ENCODE measurements around the gene CHST7. TPM values are rescaled to one million over a fixed set of nuclear protein-coding genes. Genes with fewer than 3 reads are reported as not detected.

CHST7 gene
- polyA plus RNA-seq, 1 experiment = 2.1 TPM

- TF ChIP-seq CTCF (IDR thresholded peaks at IDR 0.05; ENCODE audit: low read depth, low read length) = no peak
- Histone ChIP-seq H3K4me3 (ENCODE audit: low read depth, low read length) (no peak overlapping the region), H3K27me3 (ENCODE audit: control insufficient read depth, insufficient read depth, low read length) (no peaks in the 10 kb centered on the region), H3K27ac (ENCODE audit: low read depth, low read length) (no peak overlapping the region), H3K9me3 (ENCODE audit: control insufficient read depth, insufficient read depth, low read length) (no peaks in the 10 kb centered on the region)
- no peak for DNase-seq (ENCODE audit: low read depth, low spot score)
- ChIA-PET POLR2A (no interaction called here), CTCF (interaction anchor here (1.4 kb wide), 1 partner anchor 115 kb away, joined by 5 read pairs; no protein-coding TSS in a partner anchor)
Measured at GRCh38 chrX:46571423-46572339, 1.9 kb upstream of the CHST7 start.

GRCh38 chrX:46572340-46572936 is 1.1 kb upstream of the CHST7 start:
- H3K9me3 ChIP-seq (ENCODE audit: control insufficient read depth, insufficient read depth, low read length) = no peaks in the 10 kb centered on the region
- no peaks in the 10 kb centered on the region for H3K27me3 ChIP-seq (ENCODE audit: control insufficient read depth, insufficient read depth, low read length)
- H3K27ac ChIP-seq (ENCODE audit: low read depth, low read length) = no peak overlapping the region
- ChIA-PET POLR2A (no interaction called here), CTCF (interaction anchor here (1.3 to 1.4 kb wide), 2 partner anchors 114 to 224 kb away, joined by 3 to 5 read pairs; no protein-coding TSS in a partner anchor)
- no peak for TF ChIP-seq CTCF (IDR thresholded peaks at IDR 0.05; ENCODE audit: low read depth, low read length)
- no peak overlapping the region for H3K4me3 ChIP-seq (ENCODE audit: low read depth, low read length)
- no peak for DNase-seq (ENCODE audit: low read depth, low spot score)

GRCh38 chrX:46573892-46574773 is 568 bp downstream of the CHST7 start:
- Histone ChIP-seq H3K9me3 (ENCODE audit: control insufficient read depth, insufficient read depth, low read length) (no peaks in the 10 kb centered on the region), H3K27me3 (ENCODE audit: control insufficient read depth, insufficient read depth, low read length) (no peaks in the 10 kb centered on the region), H3K27ac (ENCODE audit: low read depth, low read length) (peak overlapping the region; percentile 31), H3K4me3 (ENCODE audit: low read depth, low read length) (peak overlapping the region; percentile 62)
- no peak for TF ChIP-seq CTCF (IDR thresholded peaks at IDR 0.05; ENCODE audit: low read depth, low read length)
- no peak for DNase-seq (ENCODE audit: low read depth, low spot score)
- ChIA-PET CTCF (interaction anchor here (0.6 kb wide), 1 partner anchor 185 kb away, joined by 3 read pairs; no protein-coding TSS in a partner anchor), POLR2A (no interaction called here)

GRCh38 chrX:46574774-46575381 is 1.3 kb downstream of the CHST7 start:
- no peak for TF ChIP-seq CTCF (IDR thresholded peaks at IDR 0.05; ENCODE audit: low read depth, low read length)
- DNase-seq (ENCODE audit: low read depth, low spot score) = no peak
- POLR2A ChIA-PET = no interaction called here
- peak overlapping the region; percentile 62 for H3K4me3 ChIP-seq (ENCODE audit: low read depth, low read length)
- CTCF ChIA-PET = interaction anchor here (0.6 kb wide), 1 partner anchor 185 kb away, joined by 3 read pairs; no protein-coding TSS in a partner anchor
- H3K27me3 ChIP-seq (ENCODE audit: control insufficient read depth, insufficient read depth, low read length) = no peaks in the 10 kb centered on the region
- H3K27ac ChIP-seq (ENCODE audit: low read depth, low read length) = no peak overlapping the region
- H3K9me3 ChIP-seq (ENCODE audit: control insufficient read depth, insufficient read depth, low read length) = no peaks in the 10 kb centered on the region
